AG08395 (cell line): ENCODE results near the gene TGM5.

Source experiments
- DNase-seq: peaks from one replicate; pipeline ENCODE4 v3.0.0; 2012; ENCODE audit warnings: mixed read lengths, low spot score

TGM5 gene

GRCh38 chr15:43190178-43190577 lies 76.5 kb downstream of the TGM5 start:
- no peak for DNase-seq

GRCh38 chr15:43189296-43189695 lies 77.4 kb downstream of the TGM5 start:
- DNase-seq, result no peak

- peak; percentile 67 for DNase-seq
Measured at GRCh38 chr15:43187544-43188155, 79.1 kb downstream of the TGM5 start.

GRCh38 chr15:43186003-43186353 lies 80.8 kb downstream of the TGM5 start:
- DNase-seq, result no peak

- DNase-seq, result peak; percentile 97
Measured at GRCh38 chr15:43185157-43186002, 81.3 kb downstream of the TGM5 start, which contains the start of gene CCNDBP1. Gene CCNDBP1, plus strand, starts transcription at chr15:43185403. Its CDS starts 96 bp downstream, at chr15:43185499.

GRCh38 chr15:43184407-43185124 lies 82.2 kb downstream of the TGM5 start:
- DNase-seq, result no peak

- DNase-seq, result no peak
Measured at GRCh38 chr15:43183270-43183669, 83.5 kb downstream of the TGM5 start.
